SH-SY5Y (cell line): ENCODE results near the gene RAP1GAP.

Source experiments
- GATA2 ChIP-seq: IDR thresholded peaks from 2 replicates; pipeline ENCODE4 v1.6.1; 2011; ENCODE audit warnings: mild to moderate bottlenecking, low read depth, low read length
- GATA3 ChIP-seq: IDR thresholded peaks from 2 replicates; pipeline ENCODE4 v1.6.1; 2011; ENCODE audit warnings: low read depth, mild to moderate bottlenecking, low read length, moderate library complexity

Gene RAP1GAP

DNA sequence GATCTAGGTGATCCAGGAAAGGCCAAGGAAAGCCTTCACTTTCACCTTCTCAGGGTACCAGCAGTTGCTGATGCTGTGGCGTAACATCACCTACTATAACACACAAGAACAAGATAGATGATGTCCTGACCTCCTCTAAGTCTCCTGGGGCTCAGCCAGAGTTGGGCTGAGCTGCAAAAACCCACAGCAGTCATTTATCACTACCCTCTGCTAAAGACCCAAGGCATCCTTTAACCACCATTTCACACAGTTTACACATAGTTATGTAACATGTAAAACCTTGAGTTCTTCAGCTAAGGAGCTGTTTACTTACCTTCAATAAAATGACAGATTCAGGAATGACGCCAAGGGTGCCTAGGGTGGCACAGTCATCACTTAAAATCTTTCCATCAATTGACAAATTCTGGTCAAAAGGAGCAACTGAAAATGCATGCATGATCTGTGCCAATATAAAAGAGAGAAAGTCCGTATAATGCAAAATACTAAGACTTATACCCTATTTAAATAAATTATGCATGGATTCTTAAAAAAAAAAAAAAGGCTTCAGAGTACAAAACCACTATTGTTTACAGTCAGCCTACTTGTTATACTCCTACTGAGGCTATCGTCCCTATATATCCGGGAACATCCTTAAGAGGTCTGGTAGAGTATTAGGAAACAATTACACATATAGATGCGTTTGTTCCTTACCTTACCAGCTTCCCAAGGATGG, 20.7 kb upstream of the RAP1GAP start:
- TF ChIP-seq GATA3 (no peak), GATA2 (no peak)

DNA sequence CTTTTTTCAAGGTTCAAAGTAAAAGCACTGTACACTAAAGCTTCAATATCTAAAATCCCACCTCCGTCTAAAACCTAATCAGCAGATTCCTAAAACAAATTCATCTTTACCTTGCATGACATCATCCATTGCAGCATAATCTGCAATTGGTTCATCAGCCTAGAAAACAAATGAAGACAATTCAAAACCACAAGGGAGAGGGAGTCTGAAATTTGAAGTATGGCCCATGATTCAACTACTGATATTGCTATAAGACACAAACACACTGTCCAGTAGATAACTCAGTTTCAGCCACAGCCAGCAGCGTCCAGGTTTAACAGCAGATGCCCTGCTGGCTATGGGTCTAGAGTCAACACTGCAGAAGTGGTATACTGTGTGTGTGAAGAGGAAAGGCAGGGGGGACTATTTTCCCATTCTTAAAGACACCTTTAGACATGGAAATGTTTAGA, 17.9 kb upstream of the RAP1GAP start:
- no peak for TF ChIP-seq GATA3
- TF ChIP-seq GATA2, result no peak

GRCh38 chr1:21685946-21686678, 17.0 kb upstream of the RAP1GAP start:
- TF ChIP-seq GATA2, result no peak
- no peak for TF ChIP-seq GATA3

GRCh38 chr1:21681426-21681825, 12.3 kb upstream of the RAP1GAP start:
- no peak for TF ChIP-seq GATA2
- TF ChIP-seq GATA3, result no peak

- TF ChIP-seq GATA3 (no peak), GATA2 (no peak)
Measured at GRCh38 chr1:21680918-21681317, 11.8 kb upstream of the RAP1GAP start.

DNA sequence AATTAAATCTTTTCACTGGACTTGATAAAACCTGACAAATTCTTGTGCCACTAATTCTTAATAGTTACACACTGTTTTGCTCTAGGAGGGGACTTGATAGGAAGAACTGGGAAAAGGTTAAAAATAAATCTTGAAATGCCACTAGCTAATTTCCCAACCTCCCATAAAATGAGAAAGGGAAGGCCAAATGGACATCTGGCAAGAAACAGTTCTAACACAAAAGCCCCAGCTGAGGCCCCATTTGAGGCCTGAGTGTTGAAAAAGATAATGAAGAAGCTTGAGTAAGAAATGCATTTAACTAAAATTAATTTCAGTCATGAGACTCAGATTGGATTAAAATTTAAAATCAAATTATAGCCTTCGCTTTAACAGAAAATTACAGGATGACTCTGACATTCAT, 11.2 kb upstream of the RAP1GAP start:
- TF ChIP-seq GATA3, result no peak
- no peak for TF ChIP-seq GATA2

- TF ChIP-seq GATA2 (no peak), GATA3 (no peak)
Measured at GRCh38 chr1:21677168-21677567, 8.0 kb upstream of the RAP1GAP start.

DNA sequence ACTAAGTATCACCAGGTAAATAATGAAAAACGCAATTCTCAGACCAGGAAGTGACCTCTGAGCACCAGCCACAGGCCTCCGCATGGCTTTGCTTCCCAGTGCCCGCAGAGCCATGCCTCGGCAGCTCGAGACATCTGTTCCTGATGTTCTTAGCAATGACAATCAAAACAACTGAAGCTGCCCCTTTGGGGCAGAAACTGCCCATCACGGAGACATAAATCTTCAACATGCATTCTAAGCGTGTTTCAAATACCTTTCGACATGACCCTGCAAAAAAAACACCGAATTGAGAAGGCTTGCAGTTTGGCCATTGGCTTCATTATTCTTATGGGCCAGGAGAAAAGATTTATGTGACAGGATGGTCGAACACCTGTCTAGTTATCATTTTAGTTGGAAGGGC, 5.8 kb upstream of the RAP1GAP start:
- TF ChIP-seq GATA3 (no peak), GATA2 (no peak)

GRCh38 chr1:21673277-21673780, 4.2 kb upstream of the RAP1GAP start:
- no peak for TF ChIP-seq GATA2
- TF ChIP-seq GATA3, result no peak

DNA sequence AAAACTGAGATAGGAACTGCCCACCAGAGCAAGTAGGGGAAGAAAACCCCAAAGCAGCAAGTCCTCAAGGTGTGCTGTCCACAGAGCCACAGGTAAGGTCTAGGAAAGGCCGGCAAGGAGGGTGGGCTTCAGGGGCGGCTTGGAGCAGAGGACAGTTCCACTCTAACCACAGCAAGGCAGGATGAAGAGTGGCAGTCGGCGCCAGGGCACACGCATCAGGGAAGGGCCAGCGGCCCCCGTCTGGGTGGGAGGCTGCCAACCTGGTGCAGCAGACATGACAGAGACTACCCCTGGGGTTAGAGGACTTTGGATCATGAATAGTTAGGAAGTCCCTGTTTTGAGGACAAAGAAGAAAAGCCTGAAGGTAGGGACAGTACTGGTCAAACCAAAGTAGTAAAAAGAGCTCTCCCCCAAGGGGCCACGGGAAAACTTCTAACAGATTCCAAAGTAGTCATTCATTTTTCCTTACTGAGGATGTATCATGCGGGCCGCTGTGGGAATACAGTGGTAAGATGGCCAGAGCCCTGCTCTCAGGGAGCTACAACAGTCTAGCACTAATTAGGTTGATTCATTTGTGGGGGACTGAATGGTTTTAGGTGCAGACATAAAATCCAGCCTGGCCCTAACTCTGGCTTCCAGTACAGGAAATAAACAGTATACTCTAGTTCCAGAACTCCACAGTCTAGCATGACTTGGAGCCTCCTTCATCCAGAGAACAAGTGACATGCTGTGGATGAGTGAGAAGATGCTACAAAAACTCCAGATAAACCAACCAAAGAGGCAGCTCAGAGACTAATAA, 3.5 kb upstream of the RAP1GAP start:
- TF ChIP-seq GATA2 (no peak), GATA3 (no peak)

DNA sequence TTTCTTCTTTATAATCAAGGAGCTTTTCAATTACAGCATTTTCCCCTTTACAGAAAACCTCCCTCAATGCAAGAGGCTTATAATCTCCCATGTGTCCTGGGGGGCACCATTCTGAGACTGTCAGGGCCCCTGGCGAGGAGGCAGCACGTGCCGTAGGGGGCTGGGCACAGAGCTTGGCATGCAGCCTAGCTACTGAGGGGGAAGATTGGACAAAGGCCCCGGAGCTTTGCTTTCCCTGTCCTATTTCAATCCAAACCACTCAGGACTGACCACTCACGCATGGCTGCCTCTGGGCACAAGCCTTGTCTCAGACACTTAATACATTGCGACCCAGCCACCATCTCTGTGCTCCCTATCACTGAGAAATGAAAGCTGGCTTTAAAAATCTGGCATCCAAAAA, 2.8 kb upstream of the RAP1GAP start:
- TF ChIP-seq GATA2 (no peak), GATA3 (no peak)

- TF ChIP-seq GATA3, result no peak
- TF ChIP-seq GATA2, result no peak
Measured at GRCh38 chr1:21670956-21671902, 2.1 kb upstream of the RAP1GAP start.

GRCh38 chr1:21670059-21670881, 1.1 kb upstream of the RAP1GAP start:
- TF ChIP-seq GATA2 (no peak), GATA3 (no peak)

DNA sequence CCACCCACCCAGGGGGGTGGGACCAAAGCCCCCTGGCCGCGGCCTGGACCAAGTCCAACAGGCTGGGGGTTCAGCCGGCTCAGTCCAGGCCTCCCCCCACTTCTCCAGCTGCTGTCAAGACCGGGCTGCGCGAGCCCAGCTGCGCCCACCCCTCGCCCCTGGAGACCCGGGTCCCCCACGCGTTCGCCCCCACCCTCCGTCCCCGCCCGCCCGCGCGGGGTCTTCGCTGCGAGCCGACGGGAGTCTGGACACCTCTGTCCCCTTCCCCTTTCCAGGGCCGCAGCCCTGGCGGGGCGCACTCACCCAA, 253 bp downstream of the RAP1GAP start:
- TF ChIP-seq GATA3, result no peak
- TF ChIP-seq GATA2, result no peak
